ENCODE measurements around the gene TMEM212.

The TMEM212 gene

DNA sequence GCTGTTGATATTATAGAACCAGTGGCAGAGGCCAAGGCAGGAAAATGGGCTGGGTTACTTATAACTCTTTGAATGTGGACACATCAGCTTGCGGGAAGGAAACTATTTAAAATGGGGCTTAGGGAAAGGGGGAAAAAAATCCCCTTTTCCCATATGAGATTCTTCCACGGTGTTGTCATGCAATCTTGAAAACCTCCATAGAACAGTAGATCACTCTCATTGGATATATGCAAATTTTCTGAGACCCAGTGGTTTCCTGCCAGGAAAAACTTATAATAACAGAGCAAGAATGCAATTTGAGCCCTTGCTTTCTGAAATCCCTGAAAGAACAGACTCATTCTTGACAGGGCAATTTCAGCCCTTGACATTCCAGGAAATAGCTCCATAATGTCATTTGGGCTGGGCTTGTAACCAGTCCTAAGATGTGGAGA, 31.1 kb downstream of the TMEM212 start:
- no peak for DNase-seq (ENCODE audit: low spot score)
- in situ Hi-C loops (cut with MboI; ENCODE audit: low pct_unique_long_range_greater_than_20kb, low sequenced_read_pairs, unreplicated experiment): no loop called here
- TF ChIP-seq, protein P1, sequence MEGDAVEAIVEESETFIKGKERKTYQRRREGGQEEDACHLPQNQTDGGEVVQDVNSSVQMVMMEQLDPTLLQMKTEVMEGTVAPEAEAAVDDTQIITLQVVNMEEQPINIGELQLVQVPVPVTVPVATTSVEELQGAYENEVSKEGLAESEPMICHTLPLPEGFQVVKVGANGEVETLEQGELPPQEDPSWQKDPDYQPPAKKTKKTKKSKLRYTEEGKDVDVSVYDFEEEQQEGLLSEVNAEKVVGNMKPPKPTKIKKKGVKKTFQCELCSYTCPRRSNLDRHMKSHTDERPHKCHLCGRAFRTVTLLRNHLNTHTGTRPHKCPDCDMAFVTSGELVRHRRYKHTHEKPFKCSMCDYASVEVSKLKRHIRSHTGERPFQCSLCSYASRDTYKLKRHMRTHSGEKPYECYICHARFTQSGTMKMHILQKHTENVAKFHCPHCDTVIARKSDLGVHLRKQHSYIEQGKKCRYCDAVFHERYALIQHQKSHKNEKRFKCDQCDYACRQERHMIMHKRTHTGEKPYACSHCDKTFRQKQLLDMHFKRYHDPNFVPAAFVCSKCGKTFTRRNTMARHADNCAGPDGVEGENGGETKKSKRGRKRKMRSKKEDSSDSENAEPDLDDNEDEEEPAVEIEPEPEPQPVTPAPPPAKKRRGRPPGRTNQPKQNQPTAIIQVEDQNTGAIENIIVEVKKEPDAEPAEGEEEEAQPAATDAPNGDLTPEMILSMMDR (IDR thresholded peaks at IDR 0.05; ENCODE audit: extremely low read depth, insufficient read depth, missing control alignments): no peak

DNA sequence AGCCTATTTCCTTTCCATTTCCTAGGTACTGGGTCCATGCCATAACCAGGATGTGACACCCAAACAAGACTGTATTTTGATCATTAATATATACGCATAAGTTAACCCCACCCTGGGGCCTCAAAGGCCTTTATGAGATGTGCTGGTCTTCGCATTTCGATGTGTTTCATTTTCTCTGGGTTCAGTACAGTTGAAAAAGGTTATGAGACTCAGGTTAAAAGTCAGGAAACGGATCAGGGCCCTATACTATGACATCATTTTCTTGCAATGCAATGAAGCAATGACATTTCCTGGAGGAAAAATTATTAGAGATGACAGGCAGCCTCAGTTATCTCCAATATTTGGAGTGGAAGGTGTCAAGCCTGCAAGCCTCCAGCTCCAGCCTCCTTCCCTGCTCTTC, 31.7 kb downstream of the TMEM212 start:
- in situ Hi-C loops (cut with MboI; ENCODE audit: low pct_unique_long_range_greater_than_20kb, low sequenced_read_pairs, unreplicated experiment): no loop called here
- TF ChIP-seq, protein P1 (IDR thresholded peaks at IDR 0.05; ENCODE audit: extremely low read depth, insufficient read depth, missing control alignments): no peak
- no peak for DNase-seq (ENCODE audit: low spot score)

DNA sequence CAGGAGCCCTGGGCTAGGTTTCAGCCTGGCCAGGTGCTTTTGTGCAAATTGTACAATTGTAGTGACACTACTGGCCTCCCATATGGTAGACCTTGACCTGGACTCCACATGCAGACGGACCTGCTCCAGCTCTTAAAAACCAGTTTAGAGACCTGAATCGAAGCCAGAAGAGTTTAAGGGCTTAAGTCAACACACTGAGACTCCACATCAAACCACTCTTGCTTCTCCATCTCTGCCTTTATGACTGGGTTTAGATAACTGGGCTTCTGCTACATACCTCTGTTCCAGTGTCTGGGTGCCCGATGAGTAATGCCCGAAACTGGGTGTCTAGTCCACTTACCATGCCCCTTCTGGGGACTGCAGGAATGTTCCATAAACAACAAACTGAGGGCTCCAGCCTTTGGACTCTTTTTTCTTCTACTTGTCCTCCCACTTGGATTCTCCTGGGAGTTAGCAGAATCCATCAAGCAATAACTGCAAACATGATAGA, 32.8 kb downstream of the TMEM212 start:
- in situ Hi-C loops (cut with MboI; ENCODE audit: low pct_unique_long_range_greater_than_20kb, low sequenced_read_pairs, unreplicated experiment): no loop called here
- TF ChIP-seq, protein P1 (IDR thresholded peaks at IDR 0.05; ENCODE audit: extremely low read depth, insufficient read depth, missing control alignments): no peak
- DNase-seq (ENCODE audit: low spot score): no peak

DNA sequence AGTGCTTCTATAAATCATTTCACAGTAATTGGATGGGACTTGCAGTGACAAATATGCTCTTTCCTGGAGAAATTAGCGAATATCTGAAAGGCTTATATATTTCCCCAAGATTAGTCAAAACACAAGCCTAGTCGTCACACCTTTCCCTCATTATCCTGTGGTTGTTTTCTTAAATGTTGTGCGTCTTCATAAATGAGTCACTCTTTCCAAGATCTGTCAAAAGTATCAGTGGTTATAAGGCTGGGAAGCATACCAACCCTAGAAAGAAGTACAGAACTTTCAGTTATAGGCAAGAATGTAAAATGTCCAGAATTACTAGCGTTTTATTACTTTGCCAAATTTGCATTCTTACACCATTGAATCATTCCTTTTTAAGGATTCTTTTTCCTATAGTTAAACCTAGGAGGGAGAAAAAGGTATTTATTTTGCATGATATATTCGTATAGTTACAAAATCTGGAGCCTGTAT, 33.6 kb downstream of the TMEM212 start:
- TF ChIP-seq, protein P1 (IDR thresholded peaks at IDR 0.05; ENCODE audit: extremely low read depth, insufficient read depth, missing control alignments): no peak
- no peak for DNase-seq (ENCODE audit: low spot score)
- in situ Hi-C loops (cut with MboI; ENCODE audit: low pct_unique_long_range_greater_than_20kb, low sequenced_read_pairs, unreplicated experiment): no loop called here

DNA sequence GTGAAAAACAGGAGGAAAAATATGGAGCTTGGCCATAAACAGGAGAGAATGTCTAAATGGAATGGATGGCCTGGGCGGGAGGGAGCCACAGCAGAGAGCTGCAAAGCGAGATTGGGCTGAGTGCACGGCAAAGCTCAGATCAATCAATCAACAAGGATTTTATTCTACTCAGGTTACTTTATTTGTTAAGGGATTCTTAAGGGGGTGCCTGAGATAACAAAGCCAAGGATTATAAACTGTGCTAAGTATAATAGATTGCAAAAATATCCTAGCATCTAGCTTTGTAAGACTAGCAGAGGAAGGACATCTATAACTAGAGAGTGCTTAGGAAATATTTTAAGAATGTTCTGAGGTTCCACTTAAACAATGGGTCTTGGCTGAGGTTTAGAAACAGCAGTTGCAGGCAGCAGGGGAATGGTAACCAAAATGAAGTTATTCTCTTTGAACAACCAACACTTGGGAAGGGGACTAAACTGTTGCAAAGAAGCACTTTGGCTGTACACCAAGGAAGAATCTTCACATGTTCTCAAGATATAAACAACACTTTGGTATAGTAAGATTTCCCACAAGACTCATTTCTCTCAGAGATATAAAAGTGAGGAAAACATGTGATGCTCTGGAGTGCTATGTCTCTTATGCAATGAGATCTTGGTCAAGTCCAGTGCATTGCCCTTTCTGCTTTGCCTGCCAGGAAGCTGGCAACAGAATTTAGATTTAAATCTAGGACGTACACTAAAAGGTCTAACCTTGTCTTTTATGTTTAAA, 35.5 kb downstream of the TMEM212 start:
- TF ChIP-seq, protein P1 (IDR thresholded peaks at IDR 0.05; ENCODE audit: extremely low read depth, insufficient read depth, missing control alignments): no peak
- DNase-seq (ENCODE audit: low spot score): no peak
- in situ Hi-C loops (cut with MboI; ENCODE audit: low pct_unique_long_range_greater_than_20kb, low sequenced_read_pairs, unreplicated experiment): no loop called here

DNA sequence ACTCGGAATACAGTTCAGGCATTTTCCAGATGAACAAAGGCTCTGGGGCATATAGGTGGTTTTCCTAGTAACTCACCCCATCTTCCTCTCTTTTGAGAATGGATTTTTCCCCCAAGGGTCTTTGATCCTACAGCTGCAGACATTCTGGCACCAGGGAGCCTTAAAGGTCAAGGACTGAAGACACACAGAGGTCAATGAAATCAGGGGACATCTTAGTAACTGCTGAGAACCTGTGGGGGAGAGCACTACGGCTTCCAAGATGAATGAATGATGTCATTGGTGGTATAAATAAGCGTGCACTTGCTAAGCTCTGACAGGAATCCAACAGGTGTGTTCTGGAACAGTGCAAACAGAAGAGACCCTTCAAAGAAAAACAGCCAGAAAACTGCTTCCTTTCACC, 36.3 kb downstream of the TMEM212 start:
- DNase-seq (ENCODE audit: low spot score): no peak
- in situ Hi-C loops (cut with MboI; ENCODE audit: low pct_unique_long_range_greater_than_20kb, low sequenced_read_pairs, unreplicated experiment): no loop called here

More for the DNA sequence above, 36.3 kb downstream of the TMEM212 start:
- TF ChIP-seq, protein P1 (IDR thresholded peaks at IDR 0.05; ENCODE audit: extremely low read depth, insufficient read depth, missing control alignments): no peak

Measured in GM13977 (cell line).